ENCODE measurements around the gene SPTBN2.

Gene SPTBN2

GRCh38 chr11:66700742-66701141 lies 28.3 kb downstream of the SPTBN2 start:
- DNase-seq = no peak

- no peak for DNase-seq
These were observed 28.7 kb downstream of the SPTBN2 start for GRCh38 chr11:66700337-66700736.

- DNase-seq = no peak
These were observed 30.5 kb downstream of the SPTBN2 start for GRCh38 chr11:66698491-66698890.

GRCh38 chr11:66697988-66698387 lies 31.0 kb downstream of the SPTBN2 start:
- no peak for DNase-seq

GRCh38 chr11:66696146-66696545 lies 32.9 kb downstream of the SPTBN2 start:
- peak; percentile 14 for DNase-seq

DNA sequence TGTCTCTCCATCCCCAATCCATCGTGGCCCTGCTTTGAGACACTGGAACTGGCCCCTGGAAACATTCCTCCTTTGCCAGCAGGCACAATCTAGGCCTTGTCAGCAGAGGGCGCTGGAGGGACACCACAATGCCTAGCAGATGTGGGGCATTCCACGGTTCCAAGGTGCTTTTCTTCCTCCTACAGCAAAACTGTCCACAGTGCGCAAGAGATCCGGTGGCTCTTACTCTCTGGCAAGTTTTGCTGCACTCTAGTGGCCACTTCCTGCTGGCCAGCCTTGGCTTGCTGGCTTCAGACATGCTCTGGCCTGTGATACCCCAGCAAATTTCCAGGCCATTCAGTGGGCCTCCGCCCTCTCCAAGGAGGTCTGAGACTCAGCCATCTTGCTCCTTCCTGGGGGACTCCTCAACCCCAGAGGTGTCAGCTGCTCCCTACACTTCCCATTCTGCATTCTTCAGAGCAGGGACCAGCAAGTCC lies 34.2 kb downstream of the SPTBN2 start:
- DNase-seq = peak; percentile 97

GRCh38 chr11:66694056-66694410 lies 35.0 kb downstream of the SPTBN2 start:
- DNase-seq = no peak

- DNase-seq = no peak
These were observed 35.5 kb downstream of the SPTBN2 start for GRCh38 chr11:66693356-66694055.

DNA sequence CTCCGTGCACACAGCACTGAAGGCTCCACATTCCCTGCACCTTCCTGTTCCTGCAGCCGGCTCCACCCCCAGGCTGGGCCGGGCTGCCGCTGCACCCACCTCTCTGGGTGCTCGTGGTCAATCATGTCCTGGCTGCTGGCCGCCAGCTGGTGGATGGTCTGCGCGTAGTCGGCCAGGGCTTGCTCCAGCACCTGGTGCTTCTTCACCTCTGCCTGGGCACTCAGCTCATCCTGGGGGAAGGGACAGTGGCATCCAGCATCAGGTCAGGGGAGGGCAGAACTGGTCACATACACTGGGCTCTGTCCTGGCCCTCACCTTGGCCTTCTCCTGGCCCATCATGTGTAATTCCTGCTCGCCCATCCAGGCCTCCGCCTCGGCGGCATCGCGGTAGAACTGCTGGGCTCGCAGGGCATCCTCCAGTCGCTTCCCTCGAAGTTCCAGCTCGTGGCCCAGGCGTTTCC lies 36.1 kb downstream of the SPTBN2 start:
- no peak for DNase-seq

GRCh38 chr11:66692446-66692845 lies 36.6 kb downstream of the SPTBN2 start:
- no peak for DNase-seq

DNA sequence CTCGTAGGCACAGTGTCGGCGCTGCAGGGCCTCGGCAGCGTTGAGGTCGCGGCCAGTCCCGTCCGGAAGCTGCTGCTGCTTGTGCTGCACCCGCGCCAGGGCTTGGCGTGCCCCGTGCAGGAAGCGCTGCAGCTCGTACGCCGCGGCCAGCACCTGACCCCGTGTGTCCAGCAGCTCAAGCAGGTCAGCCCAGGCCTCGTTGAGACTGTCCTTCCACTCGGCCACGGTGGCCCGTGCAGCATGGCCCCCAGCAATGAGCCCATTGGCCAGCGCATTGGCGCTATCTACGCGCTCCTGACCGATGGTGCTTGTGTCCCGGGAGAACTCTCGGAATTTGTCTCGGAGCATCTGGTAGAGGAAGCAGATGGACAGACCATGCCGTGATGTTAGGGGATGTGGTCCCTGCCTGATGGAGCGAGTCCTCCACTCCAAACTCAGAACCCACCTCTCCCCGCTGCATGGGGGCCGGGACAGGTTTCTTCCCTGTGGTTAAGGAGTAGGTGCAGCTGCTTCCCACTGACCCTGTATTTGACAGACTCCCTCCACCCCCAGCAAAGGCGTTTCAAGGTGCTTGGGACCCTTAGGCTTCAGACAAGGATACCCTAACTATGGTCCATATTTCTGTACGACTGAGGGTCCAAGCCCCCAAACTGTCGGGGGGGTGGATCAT lies 37.6 kb downstream of the SPTBN2 start:
- no peak for DNase-seq

- DNase-seq = no peak
These were observed 39.1 kb downstream of the SPTBN2 start for GRCh38 chr11:66689661-66690590.

- no peak for DNase-seq
These were observed 40.2 kb downstream of the SPTBN2 start for GRCh38 chr11:66688561-66689534.

- DNase-seq = no peak
These were observed 41.2 kb downstream of the SPTBN2 start for GRCh38 chr11:66687831-66688281.

DNA sequence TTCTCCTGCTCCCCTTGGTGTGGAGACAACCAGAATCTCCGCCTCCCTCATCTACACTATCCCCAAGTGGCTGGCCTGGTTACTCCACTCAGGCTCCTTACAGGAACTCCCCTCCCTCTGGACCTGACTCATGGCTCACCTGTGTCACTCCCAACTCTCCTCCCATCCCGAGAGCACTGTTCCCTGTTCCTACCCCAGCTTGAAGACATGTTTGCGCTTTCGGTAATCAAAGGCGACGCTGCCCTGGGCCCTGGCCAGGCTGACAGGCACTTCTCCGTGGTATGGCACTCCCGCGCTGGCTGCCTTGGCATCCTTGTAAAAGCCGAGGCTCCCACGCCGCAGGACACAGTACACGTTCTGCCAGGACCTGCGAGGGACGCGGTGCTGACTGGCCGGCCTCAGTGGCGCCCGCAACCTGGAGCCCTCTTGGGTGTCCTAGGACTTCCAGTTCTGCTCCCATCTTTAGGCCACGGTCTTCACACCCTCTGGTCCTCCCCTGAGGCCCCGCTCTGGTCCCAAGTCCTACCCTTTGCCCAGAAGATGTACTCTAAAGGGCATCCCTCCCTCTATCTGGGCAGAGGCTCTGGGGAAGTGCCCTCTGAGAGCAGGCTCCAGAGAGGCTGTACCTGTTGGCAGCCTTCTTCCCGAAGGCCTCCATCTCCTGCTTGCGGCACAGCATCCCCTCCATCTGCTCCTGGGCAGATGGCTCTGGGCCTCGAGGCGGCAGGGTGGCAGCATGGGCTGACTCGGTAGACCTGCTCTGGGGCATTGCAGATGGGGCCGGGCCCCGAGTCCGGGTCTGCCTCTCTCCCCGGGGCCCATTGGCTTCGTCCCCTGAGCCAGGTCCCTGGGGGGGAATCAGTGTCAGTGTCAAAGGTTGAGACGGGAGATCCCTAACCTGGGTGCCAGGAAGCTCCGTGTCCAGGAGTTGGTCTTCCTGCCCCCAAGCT lies 41.9 kb downstream of the SPTBN2 start:
- no peak for DNase-seq

- DNase-seq = no peak
These were observed 42.8 kb downstream of the SPTBN2 start for GRCh38 chr11:66686100-66686785.

GRCh38 chr11:66685276-66686099 lies 43.5 kb downstream of the SPTBN2 start:
- peak; percentile 69 for DNase-seq

DNA sequence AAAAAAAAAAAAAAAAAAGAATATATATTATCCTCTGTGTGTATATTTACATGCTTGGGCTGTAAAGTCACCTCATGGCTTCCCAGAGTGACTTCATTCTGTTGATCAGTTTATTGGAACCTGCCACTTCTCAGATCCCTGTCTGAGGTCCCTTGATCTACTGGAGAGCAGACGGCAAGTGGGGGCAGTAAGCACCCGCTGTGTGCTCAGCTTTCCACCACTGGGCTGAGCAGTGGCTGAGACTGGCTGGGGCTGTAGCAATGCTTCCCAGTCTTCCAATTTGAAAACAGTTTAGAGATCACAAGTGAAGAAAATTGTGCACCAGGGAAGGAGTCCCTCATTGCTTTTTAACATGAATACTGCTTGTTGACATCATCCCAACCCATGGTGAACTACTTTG lies 44.4 kb downstream of the SPTBN2 start:
- DNase-seq = no peak

DNA sequence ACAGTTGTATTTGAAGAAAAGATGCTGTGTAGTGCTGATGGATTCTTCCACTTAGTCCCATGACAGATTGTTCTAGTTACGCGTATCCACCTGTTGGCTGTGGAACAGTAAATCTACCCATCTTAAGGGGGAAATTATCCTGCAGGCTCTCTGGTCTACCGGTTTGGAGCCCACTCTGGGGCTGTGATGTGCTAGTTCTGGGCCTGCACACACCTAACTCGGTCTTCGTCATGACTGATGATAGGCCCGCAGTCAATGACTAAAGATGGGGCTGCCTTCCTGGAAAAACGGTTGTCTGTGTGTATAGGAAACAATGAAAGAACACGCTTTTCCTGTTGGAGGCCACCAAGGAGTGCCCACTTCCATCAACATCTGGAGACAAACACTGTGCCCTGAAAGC lies 45.1 kb downstream of the SPTBN2 start:
- no peak for DNase-seq
